MV-4-11 (cell line): ENCODE measurements around the gene ANKRD13D.

Experiments
- DNase-seq: peaks from one replicate; lab custom pipeline; 2025; lab: John Stamatoyannopoulos, UW

ANKRD13D gene

DNA sequence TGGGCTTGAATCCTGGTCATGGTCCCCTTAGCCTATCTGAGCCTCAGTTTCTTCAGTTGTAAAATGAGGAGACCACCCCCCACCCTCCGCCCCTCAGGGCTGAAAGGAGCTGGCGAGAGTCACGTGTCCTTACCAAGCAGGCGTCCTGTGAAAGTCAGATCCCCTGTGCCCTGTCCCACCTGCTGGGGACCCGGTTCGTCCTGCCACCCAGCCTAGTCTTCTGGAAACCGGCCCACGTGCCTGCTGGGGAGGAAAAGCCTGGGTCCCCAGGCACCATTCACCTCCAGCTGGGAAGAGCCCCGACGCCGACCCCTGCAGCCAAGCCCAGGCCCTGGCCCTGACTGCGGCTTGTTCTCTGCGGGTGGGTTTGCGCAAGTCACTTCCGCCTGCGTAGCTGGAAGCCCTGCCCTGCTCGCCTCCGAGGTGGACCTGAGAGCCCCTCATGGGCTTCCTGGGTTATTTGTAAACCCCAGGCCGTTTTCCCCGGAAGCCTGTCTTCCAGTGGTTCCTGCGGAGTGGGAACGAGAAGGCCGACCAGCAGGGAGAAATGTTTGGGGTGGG is 13.5 kb downstream of the ANKRD13D start:
- peak; percentile 71 for DNase-seq

DNA sequence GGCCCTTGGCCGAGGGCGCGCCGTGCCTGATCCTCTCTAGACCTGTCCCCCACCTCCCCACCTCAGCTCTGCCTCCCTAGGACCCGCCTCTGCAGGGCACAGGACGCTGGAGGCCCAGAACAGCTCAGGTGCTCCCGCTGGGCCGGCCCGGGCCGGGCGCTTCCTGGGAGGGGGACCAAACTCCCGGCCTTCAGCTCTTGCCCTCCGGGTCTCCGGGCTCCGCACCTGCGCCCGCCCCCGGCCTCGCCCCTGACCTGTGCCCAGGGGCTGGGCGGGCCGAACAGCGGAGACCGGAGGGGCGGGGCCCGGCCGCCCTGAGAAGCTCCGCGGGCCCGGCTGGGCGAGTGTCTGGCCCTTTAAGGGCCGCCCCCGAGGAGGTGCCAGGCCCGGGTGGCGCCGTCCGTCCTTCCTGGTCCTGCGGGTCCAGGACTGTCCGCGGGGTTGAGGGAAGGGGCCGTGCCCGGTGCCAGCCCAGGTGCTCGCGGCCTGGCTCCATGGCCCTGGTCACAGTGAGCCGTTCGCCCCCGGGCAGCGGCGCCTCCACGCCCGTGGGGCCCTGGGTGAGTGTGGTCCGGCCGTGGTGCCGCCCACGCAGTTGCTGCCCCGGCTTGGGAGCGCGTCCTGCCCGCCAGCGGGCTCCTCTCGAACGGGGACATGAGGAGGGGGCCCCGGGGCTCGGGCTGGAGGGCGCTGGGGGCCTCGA is 14.2 kb downstream of the ANKRD13D start, which contains the start of gene SSH3:
TSS of gene SSH3 (plus strand) at position 399 of the 703 bp plus-strand sequence. CDS start at position 495, 96 bp downstream.
- DNase-seq: peak; percentile 56

DNA sequence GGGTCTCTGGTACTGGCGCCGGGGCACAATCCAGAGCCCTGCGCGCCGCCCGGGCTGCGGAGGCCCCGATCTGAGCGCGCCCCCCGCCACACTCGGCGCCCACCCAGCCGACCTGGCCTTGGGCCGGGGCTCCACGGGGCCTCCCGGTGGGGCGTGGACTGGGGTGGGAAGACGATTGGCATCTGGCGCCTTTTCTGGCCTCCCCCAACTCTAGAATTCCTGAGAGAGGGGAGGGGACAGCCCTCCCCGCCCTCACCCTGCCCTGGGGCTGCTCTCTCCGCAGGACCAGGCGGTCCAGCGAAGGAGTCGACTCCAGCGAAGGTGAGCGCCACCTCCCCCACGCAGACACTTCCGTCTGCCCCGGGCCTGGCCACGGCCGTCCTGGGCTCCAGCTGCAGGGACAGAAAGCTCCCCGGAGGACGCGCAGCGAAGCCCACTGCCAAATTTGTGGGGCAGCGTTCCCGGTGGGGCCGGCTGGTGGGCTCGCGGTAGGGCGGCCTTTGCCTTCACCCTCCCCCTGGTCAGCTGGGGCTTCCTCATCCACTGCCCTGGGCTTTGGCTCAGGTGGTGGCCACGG is 14.8 kb downstream of the ANKRD13D start:
- DNase-seq: no peak

DNA sequence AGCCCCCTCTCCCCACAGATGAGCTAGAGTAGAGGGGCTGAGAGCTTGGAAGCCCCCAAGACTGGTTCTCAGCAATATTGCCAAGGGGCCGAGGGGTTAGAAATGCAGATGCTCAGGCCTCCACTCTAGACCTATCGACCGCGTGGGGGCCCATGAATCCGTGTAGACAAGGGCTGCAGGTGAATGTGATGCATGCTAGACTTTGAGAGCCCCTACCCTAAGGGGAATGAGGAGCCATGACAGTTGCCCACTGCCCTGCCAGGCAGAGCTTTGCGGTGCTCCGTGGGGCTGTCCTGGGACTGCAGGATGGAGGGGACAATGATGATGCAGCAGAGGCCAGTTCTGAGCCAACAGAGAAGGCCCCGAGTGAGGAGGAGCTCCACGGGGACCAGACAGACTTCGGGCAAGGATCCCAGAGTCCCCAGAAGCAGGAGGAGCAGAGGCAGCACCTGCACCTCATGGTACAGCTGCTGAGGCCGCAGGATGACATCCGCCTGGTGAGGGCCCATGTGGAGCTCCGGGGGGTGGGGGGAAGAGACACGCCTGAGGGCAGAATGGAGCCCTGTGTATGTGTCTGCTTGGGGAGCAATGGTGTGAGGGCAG is 15.5 kb downstream of the ANKRD13D start:
- no peak for DNase-seq

DNA sequence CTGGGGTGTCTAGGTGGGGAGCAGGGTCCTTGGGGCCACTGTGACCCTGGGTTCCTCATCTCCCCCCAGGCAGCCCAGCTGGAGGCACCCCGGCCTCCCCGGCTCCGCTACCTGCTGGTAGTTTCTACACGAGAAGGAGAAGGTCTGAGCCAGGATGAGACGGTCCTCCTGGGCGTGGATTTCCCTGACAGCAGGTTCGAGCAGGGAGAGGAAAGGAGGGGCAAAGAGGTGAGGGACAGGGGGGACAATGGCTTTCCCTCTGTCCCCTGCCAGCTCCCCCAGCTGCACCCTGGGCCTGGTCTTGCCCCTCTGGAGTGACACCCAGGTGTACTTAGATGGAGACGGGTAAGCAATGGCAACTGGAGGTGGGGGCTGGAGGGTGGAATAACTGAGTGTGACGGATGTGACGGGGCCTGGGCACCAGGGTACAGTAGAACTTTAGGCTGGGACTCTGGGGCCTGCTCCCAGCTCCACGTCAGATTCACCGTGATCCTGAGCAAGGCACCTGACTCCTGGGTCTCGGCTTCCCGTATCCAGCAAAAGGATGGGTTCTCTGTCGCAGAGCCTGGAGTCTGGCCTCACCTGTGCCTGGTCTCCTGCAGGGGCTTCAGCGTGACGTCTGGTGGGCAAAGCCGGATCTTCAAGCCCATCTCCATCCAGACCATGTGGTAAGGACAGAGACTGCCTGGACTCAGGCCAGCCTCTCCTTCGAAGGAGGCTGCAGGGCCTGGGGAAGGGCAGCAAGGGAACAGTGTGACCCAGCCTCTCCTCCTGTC is 17.9 kb downstream of the ANKRD13D start:
- DNase-seq: no peak

DNA sequence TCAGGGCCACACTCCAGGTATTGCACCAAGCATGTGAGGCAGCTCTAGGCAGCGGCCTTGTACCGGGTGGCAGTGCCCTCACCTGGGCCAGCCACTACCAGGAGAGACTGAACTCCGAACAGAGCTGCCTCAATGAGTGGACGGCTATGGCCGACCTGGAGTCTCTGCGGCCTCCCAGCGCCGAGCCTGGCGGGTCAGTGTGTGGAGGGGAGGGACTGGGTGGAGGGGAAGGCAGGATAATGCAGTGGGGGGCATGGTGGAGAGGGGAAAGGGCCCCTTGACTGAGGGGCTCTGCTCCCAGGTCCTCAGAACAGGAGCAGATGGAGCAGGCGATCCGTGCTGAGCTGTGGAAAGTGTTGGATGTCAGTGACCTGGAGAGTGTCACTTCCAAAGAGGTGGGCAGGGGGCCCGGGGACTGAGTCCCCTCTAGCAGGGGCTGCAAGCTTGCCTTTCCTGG is 18.5 kb downstream of the ANKRD13D start:
- DNase-seq: no peak

DNA sequence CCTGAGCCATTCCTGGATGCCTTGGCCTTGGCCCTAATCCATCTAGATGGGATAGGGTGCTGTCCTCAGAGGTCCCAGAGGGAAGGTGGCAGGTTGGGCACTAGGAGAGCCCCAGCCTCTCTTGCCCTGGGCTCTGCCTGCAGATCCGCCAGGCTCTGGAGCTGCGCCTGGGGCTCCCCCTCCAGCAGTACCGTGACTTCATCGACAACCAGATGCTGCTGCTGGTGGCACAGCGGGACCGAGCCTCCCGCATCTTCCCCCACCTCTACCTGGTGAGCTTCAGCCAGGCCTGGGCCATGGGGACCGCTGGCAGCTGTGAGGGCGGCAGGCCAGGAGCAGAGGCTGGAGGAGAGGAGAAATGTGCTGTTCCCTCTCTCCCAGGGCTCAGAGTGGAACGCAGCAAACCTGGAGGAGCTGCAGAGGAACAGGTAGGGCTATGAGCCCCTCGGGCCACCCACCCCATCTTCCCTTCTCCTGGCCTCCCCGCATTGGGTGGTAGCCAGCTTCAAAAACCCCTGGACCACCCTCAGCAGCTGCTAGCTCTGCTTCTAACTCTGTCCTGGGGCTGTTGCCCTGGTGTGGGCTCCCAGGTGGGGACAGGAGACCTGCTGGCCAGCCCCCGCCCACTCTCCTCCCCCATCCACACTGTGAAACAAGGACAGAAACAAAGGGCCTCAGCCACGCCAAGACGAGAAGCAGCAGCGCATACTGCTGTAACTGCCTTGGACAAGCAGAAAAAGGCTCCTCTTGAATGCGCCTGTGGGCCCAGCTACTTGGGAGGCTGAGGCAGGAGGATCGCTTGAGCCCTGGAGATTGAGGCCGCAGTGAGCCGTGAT is 19.1 kb downstream of the ANKRD13D start:
- DNase-seq: no peak

DNA sequence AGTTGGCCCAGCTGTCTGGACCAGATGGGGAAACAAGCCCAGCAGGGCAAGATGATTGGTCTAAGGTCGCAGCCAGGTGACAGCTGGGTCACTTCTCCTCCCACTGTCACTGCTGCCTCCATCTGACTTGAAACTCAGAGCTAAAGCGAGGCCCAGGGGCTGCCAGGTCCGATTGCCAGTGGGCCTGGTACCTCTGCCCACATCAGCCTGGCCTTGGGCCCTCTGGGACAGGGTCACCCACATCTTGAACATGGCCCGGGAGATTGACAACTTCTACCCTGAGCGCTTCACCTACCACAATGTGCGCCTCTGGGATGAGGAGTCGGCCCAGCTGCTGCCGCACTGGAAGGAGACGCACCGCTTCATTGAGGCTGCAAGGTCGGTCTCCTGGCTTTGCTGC is 20.1 kb downstream of the ANKRD13D start:
- DNase-seq: no peak

DNA sequence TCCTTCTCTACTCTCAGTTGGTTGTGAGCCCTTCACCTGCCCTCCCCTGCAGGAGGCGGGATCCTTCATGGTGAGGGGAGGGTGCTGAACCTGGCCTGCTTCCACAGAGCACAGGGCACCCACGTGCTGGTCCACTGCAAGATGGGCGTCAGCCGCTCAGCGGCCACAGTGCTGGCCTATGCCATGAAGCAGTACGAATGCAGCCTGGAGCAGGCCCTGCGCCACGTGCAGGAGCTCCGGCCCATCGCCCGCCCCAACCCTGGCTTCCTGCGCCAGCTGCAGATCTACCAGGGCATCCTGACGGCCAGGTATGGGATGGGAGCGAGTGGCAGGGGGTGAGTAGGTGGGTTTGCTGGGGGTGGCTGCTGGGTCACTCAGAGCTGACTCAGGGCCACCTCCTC is 20.6 kb downstream of the ANKRD13D start:
- no peak for DNase-seq

DNA sequence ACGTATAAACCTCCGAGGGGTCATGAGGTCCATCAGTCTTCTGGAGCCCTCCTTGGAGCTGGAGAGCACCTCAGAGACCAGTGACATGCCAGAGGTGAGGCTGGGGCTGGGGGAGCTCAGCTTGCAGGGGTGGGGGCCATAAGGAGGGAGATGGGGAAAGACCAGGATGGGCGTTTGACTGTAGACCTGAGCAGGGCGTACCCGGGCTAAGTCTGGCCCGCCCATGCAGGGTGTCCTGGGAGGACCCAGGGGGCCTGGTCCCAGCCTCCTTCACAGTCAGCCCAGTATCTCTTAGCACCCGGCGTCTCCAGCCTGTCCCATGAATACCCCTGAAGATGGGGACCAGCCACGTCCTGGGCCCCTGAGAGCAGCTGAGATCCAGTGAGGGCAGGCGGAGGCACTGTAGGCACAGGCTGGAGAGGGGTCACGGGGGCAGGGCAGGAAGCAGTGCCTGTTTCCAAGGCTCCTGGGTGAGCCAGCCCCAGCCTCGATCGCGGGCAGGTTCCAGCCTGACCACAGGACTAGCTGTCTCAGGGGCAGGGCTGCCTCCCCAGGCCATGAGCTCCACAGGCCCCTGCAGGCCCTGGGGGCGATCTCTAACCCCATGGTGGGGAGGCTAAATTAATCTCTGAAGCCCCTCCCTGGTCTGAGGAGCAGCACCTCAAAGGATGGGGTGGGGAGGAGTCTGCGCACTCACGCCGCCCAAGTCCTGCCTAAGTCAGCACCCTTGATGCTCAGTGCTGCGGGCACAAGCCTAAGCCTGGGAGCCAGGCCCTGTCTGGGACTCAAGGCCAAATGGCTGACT is 21.3 kb downstream of the ANKRD13D start:
- no peak for DNase-seq

DNA sequence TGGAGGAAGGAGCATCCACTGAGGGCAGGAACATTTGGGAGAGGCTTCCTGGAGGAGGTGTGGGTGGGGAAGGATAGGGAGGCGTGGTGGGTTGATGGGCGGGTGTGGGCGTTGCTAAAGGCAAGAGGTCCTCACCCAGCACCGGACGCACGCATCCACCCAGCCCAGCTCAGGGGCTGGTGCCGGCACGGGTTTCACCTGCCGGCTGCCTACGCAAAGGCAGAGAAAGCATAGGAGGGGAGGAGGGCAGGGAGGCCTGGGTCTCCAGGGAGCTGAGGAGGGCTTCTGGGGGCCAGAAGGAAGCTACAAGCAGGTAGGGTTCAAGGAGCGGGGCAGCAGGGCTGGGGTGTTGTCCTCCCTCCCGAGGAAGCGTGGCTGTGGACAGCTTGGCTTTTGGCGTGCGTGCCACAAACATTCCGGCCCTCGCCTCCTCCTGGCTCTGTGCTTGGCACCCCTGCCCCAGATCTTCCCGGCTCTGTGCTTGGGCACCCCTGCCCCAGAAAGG is 22.0 kb downstream of the ANKRD13D start:
- DNase-seq: no peak

DNA sequence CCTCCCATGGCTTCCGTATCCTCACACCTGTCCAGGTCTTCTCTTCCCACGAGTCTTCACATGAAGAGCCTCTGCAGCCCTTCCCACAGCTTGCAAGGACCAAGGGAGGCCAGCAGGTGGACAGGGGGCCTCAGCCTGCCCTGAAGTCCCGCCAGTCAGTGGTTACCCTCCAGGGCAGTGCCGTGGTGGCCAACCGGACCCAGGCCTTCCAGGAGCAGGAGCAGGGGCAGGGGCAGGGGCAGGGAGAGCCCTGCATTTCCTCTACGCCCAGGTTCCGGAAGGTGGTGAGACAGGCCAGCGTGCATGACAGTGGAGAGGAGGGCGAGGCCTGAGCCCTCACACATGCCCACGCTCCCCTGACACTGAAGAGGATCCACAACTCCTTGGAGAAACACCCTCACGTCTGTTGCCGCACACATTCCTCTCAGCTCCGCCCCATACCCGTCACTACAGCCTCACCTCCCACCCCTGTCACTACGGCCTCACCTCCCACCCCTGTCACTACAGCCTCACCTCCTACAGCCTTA is 22.5 kb downstream of the ANKRD13D start:
- no peak for DNase-seq

DNA sequence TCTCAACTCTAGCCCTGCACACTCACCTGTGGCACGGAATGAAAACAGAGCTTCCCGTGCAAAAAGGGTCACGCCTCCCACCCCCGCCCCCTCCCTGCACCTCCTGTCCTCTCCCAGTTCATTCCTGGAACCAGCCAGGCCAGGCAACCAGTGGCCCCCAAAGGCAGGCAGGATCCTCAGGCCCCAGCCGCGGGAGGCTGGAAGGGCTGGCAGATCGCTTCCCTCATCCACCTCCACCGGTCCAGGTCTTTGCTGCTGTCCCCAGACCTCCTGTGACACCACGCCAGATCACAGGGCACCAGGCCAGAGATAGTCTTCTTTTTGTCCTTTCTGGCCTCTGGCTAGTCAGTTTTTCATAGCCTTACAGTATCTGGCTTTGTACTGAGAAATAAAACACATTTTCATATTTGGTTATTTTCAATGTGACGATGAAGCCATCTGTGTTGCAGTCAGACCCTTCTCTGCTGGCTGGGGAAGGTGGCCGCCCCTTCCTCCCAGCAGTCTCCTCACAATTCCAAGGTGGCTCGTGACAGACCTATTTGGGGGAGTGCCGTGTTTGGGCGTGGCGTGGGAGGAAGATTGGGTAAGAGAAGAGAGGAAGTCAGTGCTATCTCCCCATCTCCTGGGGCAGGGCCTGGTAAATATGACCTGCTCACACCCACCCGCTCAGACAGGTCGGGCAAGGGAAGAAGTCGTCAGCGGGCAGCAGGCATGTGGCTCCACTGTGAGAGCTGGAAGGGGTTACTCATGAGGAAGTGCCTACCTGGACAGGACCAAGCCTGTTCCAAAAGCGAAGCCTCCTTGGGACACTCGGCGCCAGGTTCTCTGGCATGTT is 23.3 kb downstream of the ANKRD13D start:
- DNase-seq: peak; percentile 36

DNA sequence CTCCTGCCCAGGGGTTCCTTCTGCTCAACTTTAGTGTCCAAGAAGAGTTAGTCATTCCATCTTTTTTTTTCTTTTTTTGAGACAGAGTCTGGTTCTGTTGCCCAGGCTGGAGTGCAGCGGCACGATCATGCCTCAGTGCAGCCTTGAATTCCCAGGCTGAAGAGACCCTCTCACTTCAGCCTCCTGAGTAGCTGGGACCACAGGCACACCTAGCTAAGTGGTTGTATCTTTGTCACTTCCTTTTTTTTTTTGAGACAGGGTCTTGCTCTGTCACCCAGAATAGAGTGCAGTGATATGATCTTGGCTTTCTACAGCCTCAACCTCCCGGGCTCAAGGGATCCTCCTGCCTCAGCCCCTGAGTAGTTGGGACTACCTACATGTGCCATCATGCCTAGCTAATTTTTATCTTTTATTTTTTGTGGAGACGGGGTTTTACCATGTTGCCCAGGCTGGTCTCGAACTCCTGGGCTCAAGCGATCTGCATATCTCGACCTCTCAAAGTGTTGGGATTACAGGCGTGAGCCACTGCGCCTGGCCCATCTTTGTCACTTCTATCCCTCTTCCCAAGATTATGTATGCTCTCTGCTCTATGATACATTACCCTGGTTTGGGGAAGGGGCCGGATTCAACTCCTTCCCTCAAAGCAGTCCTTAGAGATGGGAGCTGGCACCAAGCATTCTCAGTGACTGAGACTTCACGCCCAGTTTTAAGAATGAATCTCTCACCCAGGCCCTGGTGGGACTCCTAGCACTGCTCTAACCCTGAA is 24.2 kb downstream of the ANKRD13D start:
- DNase-seq: no peak

DNA sequence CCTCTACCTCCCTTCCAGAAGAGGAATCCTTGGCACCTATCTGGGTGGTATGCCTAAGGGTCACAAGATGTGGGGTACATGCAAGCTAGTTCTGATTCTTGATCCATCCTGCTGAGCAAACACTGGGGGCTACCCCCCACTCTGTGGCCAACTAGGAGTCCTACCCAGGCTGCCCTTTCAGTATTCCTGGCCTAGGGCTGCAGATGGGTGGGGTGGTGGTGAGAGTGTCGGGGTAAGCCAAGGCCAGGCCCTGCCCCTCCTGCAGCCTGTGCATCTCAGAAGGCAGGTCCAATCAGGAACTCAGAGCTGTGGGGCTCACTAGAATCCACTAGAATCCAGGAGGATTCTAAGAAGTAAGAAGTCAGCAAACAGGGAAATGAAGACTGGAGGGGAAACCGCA is 25.1 kb downstream of the ANKRD13D start:
- no peak for DNase-seq

DNA sequence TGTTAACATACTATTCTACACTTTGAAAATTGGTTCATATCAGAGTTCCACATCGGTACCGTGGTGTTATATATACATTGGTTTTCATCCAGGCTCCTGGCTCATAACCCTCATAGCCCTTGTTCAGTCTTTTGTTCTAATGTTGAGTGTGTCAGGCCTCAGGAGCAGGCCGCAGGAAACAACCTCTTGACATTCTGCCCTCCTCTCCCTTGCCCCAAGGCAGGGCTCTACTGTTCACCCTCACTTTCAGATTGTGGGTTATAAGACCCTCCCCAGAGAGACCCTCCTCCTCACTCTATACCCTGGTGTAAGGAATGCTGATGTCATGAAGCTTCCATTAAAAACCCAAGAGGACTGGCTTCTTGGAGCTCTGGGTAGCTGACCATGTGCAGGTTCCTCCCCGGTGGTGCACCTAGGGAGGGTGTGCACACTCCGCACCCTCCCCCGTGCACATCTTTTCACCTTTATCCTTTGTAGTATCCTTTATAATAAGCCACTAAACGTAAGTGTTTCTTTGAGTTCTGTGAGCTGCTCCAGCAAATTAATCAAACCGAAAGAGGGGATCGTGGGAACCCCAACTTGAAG is 26.3 kb downstream of the ANKRD13D start:
- no peak for DNase-seq

DNA sequence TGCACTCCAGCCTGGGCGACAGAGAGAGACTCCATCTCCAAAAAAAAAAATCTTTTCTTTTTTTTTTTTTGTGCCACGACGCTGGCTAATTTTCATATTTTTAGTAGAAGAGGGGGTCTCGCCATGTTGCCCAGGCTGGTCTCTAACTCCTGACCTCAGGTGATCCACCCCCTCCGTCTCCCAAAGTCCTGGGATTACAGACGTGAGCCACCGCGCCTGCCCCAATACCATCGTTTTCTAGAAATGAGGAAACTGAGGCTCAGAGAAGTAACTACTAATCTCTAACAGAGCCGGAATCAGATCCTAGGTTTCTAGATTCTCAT is 27.7 kb downstream of the ANKRD13D start:
- DNase-seq: no peak
